Gastroesophageal sphincter (tissue), 4 donors: ENCODE measurements around the gene PLXDC2. TPM values are rescaled to one million over a fixed set of nuclear protein-coding genes. Genes with fewer than 3 reads are reported as not detected.

Source experiments
- ATAC-seq: fragments of 150-250 bp; one replicate; pipeline ENCODE4 v1.9.1; 2016; ENCODE audit warnings: mild to moderate bottlenecking, moderate library complexity
- H3K27ac ChIP-seq, 4 donors: fragments of 200-600 bp; sonication (generic) in 3 of 4; 1 replicate in 3 of 4; 2 replicates in 1 of 4; pipeline ENCODE4 v1.5.1; 2016 to 2019
- H3K27me3 ChIP-seq: fragments of 200-600 bp; sonication (generic); one replicate; pipeline ENCODE4 v1.5.1; 2019
- H3K36me3 ChIP-seq, 2 donors: fragments of 200-600 bp; sonication (generic); one replicate each; pipeline ENCODE4 v1.5.1; 2019; ENCODE audit warnings: control low read depth in 1 of 2
- H3K4me1 ChIP-seq, 3 donors: fragments of 200-600 bp; sonication (generic); 1 replicate in 2 of 3; 2 replicates in 1 of 3; pipeline ENCODE4 v1.5.1; 2016 to 2019; ENCODE audit warnings: control low read depth in 2 of 3
- H3K4me3 ChIP-seq, 2 donors: fragments of 200-600 bp; sonication (generic); one replicate each; pipeline ENCODE4 v1.5.1; 2019; ENCODE audit warnings: mild to moderate bottlenecking in 1 of 2, moderate library complexity in 1 of 2
- H3K9me3 ChIP-seq, 3 donors: fragments of 200-600 bp; sonication (generic); one replicate each; pipeline ENCODE4 v1.5.1; 2017 to 2019; ENCODE audit warnings: control low read depth in 2 of 3
- EP300 ChIP-seq: sonication (generic); formaldehyde crosslinking; IDR thresholded peaks from one replicate; pipeline ENCODE4 v1.6.1; 2017; ENCODE audit warnings: antibody characterized with exemption, mild to moderate bottlenecking
- POLR2A ChIP-seq, 2 donors: fragments of 450-650 bp; IDR thresholded peaks; one replicate each; pipeline ENCODE4 v1.6.1; 2017; ENCODE audit warnings: antibody characterized with exemption in 2 of 2, mild to moderate bottlenecking in 2 of 2, moderate library complexity in 1 of 2
- POLR2AphosphoS5 ChIP-seq: sonication (generic); formaldehyde crosslinking; IDR thresholded peaks from one replicate; pipeline ENCODE4 v1.6.1; 2017; ENCODE audit warnings: antibody characterized with exemption
- WGBS, 2 donors: methylation state at CpG; one replicate each; pipeline ENCODE4 v1.1.5; 2018; ENCODE audit warnings: low coverage in 1 of 2; 5-methylcytosine and 5-hydroxymethylcytosine counted together
- total RNA-seq, 4 donors: library from RNA; depleted of rRNA; stranded (reverse); fragments of >200 nt; gene quantifications; one replicate each; pipeline ENCODE4 v1.1.0, GENCODE V29; 2016
- TF ChIP-seq, protein P1 (sequence below), 4 experiments: fragments of 200-600 bp in 2 of 4; fragments of 450-650 bp in 2 of 4; sonication (generic) in 1 of 4; IDR thresholded peaks; one replicate each; pipeline ENCODE4 v1.5.1; 2017 to 2019; ENCODE audit warnings: antibody characterized with exemption in 4 of 4, mild to moderate bottlenecking in 2 of 4, moderate library complexity in 2 of 4

Gene PLXDC2
- total RNA-seq, 4 donors from 2014 or later: 32.3 to 65.5 (median 50.5) TPM

DNA sequence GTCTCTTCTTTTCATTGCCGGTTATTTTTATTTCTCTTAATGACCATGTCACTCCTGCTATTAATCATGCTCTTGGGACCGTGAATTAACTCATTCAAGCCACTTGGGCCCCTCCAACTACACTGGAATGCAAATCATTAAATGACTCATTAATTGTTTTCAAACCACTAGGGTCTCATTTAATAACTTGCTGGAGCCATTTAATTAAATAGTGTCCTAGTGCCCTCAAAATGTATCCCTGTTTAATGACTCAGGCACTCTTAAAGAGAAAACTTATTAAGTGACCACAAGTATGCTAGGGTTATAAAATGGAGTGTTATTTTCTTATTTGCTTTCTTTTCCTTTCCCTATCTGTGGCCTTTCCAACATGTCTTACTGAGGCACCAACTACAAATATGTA, 73.0 kb downstream of the PLXDC2 start:
- WGBS, 2 donors: 53 to 57% methylated on average over 2 of the region's 2 CpGs
- Histone ChIP-seq H3K27me3 (no peaks in the 10 kb centered on the region), H3K27ac (no peak overlapping the region), H3K36me3 (no peaks in the 10 kb centered on the region), H3K4me3 (no peak overlapping the region), H3K9me3 (no peaks in the 10 kb centered on the region), H3K4me1 (peaks cover 0 to 25% (median 3%) of the 10 kb centered on the region in 3 donors)
- no peak for ATAC-seq
- TF ChIP-seq POLR2AphosphoS5: no peak
- TF ChIP-seq, protein P1, sequence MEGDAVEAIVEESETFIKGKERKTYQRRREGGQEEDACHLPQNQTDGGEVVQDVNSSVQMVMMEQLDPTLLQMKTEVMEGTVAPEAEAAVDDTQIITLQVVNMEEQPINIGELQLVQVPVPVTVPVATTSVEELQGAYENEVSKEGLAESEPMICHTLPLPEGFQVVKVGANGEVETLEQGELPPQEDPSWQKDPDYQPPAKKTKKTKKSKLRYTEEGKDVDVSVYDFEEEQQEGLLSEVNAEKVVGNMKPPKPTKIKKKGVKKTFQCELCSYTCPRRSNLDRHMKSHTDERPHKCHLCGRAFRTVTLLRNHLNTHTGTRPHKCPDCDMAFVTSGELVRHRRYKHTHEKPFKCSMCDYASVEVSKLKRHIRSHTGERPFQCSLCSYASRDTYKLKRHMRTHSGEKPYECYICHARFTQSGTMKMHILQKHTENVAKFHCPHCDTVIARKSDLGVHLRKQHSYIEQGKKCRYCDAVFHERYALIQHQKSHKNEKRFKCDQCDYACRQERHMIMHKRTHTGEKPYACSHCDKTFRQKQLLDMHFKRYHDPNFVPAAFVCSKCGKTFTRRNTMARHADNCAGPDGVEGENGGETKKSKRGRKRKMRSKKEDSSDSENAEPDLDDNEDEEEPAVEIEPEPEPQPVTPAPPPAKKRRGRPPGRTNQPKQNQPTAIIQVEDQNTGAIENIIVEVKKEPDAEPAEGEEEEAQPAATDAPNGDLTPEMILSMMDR (IDR thresholded peaks at IDR 0.05): no peak
- no peak for TF ChIP-seq POLR2A (IDR thresholded peaks at IDR 0.05)
- no peak for TF ChIP-seq EP300

DNA sequence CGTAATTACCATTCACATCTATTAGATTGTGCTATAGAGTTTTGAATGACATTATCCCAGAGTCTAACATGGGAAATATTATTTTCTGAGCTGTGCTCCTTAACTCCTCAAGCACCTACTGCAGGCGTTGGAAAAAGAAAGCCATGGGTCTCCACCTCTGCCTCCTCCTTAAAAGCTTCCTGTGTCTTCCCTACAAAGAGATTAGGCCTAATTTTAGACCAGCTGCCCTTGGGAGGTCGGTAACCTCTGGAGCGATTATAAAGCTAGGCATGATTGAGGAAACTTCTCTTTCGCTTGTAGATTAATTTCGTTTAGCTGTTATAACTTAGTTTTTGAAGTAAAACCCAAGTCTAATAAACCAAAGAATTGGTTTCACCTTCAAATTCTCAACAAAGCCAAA, 75.2 kb downstream of the PLXDC2 start:
- Histone ChIP-seq H3K4me3 (no peak overlapping the region), H3K27me3 (no peaks in the 10 kb centered on the region), H3K9me3 (no peaks in the 10 kb centered on the region), H3K36me3 (no peaks in the 10 kb centered on the region), H3K27ac (no peak overlapping the region), H3K4me1 (peaks cover 0 to 25% (median 3%) of the 10 kb centered on the region in 3 donors)
- WGBS, 2 donors: 82 to 84% methylated on average over 3 to 6 of the region's 6 CpGs
- ATAC-seq: no peak
- TF ChIP-seq EP300 (no peak), POLR2AphosphoS5 (no peak), POLR2A (IDR thresholded peaks at IDR 0.05) (no peak)
- TF ChIP-seq, protein P1 (IDR thresholded peaks at IDR 0.05): no peak

DNA sequence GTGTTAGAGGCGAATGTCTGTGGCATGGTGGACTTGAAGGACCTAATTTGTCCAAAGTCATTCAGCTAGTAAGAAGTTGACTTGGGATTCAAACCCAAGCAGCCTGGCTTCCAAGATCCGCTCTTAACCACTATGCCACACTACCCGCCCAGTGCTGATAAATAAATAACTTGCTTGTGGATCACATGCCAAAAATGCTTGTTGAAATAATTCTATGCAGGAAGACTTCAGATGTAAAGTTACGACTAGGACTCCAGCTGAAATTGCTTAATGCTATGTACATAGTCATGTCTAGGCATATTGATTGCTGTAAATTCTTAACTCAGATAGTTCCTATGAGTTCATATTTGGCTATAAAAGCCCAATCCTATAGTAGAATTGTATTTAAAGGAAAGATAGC, 76.0 kb downstream of the PLXDC2 start:
- no peaks in the 10 kb centered on the region for H3K27me3 ChIP-seq
- TF ChIP-seq EP300 (no peak), POLR2A (IDR thresholded peaks at IDR 0.05) (no peak), POLR2AphosphoS5 (no peak)
- TF ChIP-seq, protein P1 (IDR thresholded peaks at IDR 0.05): no peak
- no peaks in the 10 kb centered on the region for H3K9me3 ChIP-seq
- H3K4me1 ChIP-seq: peaks cover 0 to 25% (median 3%) of the 10 kb centered on the region in 3 donors
- H3K4me3 ChIP-seq: no peak overlapping the region
- ATAC-seq: no peak
- 70 to 91% methylated on average over 2 to 4 of the region's 4 CpGs for WGBS, 2 donors
- no peak overlapping the region for H3K27ac ChIP-seq
- no peaks in the 10 kb centered on the region for H3K36me3 ChIP-seq

DNA sequence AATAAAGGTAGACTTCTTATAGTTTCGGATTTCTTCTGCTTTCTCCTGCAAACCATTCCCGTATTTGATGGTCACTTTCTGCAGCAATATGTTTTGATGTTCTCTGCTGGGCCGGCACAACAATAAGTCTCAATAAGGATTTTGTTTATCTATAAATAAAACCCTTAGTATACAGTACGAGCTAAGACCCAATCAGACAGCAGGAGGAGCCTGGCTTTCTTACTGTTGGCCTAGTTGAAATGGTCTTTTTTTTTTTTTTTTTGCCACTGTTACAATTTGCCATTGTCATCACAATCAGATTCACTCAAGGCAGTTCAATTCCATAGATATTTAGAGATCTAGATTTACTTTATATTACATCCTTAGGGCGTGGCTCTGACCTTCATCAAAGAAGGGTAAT, 76.4 kb downstream of the PLXDC2 start:
- TF ChIP-seq EP300 (no peak), POLR2AphosphoS5 (no peak)
- Histone ChIP-seq H3K27me3 (no peaks in the 10 kb centered on the region), H3K36me3 (no peaks in the 10 kb centered on the region), H3K27ac (no peak overlapping the region), H3K4me1 (peaks cover 0 to 24% (median 3%) of the 10 kb centered on the region in 3 donors), H3K9me3 (no peaks in the 10 kb centered on the region), H3K4me3 (no peak overlapping the region)
- 71 to 72% methylated on average over 5 of the region's 5 CpGs for WGBS, 2 donors
- ATAC-seq: no peak

DNA sequence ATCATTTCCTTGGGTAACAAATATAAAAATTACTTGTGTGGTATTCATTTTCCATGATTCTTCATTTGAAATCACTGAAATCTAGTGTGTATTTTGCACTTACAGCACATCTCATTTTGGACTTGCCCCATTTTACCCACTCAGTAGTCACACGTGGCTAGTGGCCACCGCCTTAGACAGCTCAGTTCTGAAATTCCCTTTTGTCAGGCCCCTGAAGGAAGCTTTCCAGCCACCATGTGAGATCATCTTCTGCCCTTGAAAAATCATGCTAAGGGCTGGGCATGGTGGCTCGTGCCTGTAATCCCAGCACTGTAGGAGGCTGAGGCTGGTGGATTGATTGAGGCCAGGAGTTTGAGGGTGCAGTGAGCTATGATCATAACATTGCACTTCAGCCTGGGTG, 79.3 kb downstream of the PLXDC2 start:
- H3K27me3 ChIP-seq: no peaks in the 10 kb centered on the region
- peaks cover 0 to 6% (median 0%) of the 10 kb centered on the region in 3 donors for H3K4me1 ChIP-seq
- ATAC-seq: no peak
- TF ChIP-seq, protein P1 (IDR thresholded peaks at IDR 0.05): no peak
- TF ChIP-seq POLR2AphosphoS5 (no peak), EP300 (no peak), POLR2A (IDR thresholded peaks at IDR 0.05) (no peak)
- no peaks in the 10 kb centered on the region for H3K9me3 ChIP-seq
- H3K4me3 ChIP-seq: no peak overlapping the region
- H3K27ac ChIP-seq: no peak overlapping the region
- H3K36me3 ChIP-seq: no peaks in the 10 kb centered on the region
- 79% methylated on average over 3 of the region's 3 CpGs; no CpG with 5 or more reads in 1 of the 2 donors for WGBS, 2 donors
